Measurements from ENCODE around the gene MAP2. TPM values are rescaled to one million over a fixed set of nuclear protein-coding genes. Genes with fewer than 3 reads are reported as not detected.

MAP2 gene
- polyA plus RNA-seq, 1 donor (not counting 4 experiments of a cell fraction or from before 2014, with no cell fraction given) = 16.2 TPM

DNA sequence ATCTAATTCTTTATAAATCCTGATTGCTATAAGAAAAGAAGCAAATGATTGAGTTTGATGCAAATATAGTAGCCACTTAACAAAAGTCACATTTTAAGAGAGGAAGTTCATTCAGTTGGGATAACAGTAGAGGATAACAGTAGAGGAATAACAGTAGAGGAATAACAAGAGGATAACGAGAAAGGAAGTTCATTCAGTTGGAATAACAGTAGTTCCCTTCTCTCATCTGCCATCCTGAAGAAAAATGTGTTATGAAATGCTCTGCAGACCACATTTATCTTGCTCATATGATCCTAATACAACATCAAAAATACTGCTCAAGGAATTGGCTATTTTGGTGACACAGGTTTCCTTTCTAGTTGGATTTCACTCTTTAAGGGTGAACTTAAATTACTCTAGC is 242.4 kb downstream of the MAP2 start:
- no peak for FAIRE-seq
- H3K9ac ChIP-seq (ENCODE audit: control insufficient read depth, extremely low read depth, insufficient read depth, low read length) = no peak overlapping the region
- no peak overlapping the region for H3K4me3 ChIP-seq (ENCODE audit: control insufficient read depth in 2 of 3, extremely low read depth in 1 of 3, insufficient read depth in 2 of 3, low read depth in 1 of 3, low read length in 3 of 3)
- no peaks in the 10 kb centered on the region for H3K27me3 ChIP-seq (ENCODE audit: control insufficient read depth, extremely low read depth, insufficient read depth, low read length)
- H3K9me3 ChIP-seq (ENCODE audit: control insufficient read depth, low read depth, low read length) = no peaks in the 10 kb centered on the region
- H3K9me1 ChIP-seq (ENCODE audit: control insufficient read depth, extremely low read depth, insufficient read depth, low read length) = no peaks in the 10 kb centered on the region
- no peaks in the 10 kb centered on the region for H4K20me1 ChIP-seq (ENCODE audit: control insufficient read depth, extremely low read depth, insufficient read depth, low read length)
- H3K79me2 ChIP-seq (ENCODE audit: control insufficient read depth, insufficient read depth, low read length) = no peaks in the 10 kb centered on the region
- TF ChIP-seq, protein P1, sequence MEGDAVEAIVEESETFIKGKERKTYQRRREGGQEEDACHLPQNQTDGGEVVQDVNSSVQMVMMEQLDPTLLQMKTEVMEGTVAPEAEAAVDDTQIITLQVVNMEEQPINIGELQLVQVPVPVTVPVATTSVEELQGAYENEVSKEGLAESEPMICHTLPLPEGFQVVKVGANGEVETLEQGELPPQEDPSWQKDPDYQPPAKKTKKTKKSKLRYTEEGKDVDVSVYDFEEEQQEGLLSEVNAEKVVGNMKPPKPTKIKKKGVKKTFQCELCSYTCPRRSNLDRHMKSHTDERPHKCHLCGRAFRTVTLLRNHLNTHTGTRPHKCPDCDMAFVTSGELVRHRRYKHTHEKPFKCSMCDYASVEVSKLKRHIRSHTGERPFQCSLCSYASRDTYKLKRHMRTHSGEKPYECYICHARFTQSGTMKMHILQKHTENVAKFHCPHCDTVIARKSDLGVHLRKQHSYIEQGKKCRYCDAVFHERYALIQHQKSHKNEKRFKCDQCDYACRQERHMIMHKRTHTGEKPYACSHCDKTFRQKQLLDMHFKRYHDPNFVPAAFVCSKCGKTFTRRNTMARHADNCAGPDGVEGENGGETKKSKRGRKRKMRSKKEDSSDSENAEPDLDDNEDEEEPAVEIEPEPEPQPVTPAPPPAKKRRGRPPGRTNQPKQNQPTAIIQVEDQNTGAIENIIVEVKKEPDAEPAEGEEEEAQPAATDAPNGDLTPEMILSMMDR (optimal IDR thresholded peaks at IDR 0.05 in 1 of 3, IDR thresholded peaks at IDR 0.05 in 1 of 3, conservative IDR thresholded peaks at IDR 0.05 in 1 of 3; ENCODE audit: extremely low read depth in 1 of 3, insufficient read depth in 2 of 3, low read length in 3 of 3) = no peak
- no peak for TF ChIP-seq EZH2 (IDR thresholded peaks at IDR 0.05; ENCODE audit: low read length)
- H3K27ac ChIP-seq (ENCODE audit: control insufficient read depth, insufficient read depth, low read length) = no peak overlapping the region
- H3K36me3 ChIP-seq (ENCODE audit: control insufficient read depth in 2 of 2, extremely low read depth in 1 of 2, insufficient read depth in 2 of 2, low read length in 2 of 2) = no peaks in the 10 kb centered on the region
- no peak overlapping the region for H3K4me2 ChIP-seq (ENCODE audit: control insufficient read depth, extremely low read depth, insufficient read depth, low read depth, low read length)
- DNase-seq (ENCODE audit: low read depth, low spot score) = no peak
- H3K4me1 ChIP-seq (ENCODE audit: control insufficient read depth, extremely low read depth, insufficient read depth, low read length) = no peaks in the 10 kb centered on the region
- dilution Hi-C loops (cut with MboI; ENCODE audit: extremely low pct_ligation_motif_present, low sequenced_read_pairs) = no loop called here
- H2AFZ ChIP-seq (ENCODE audit: control insufficient read depth, low read length) = no peak overlapping the region

DNA sequence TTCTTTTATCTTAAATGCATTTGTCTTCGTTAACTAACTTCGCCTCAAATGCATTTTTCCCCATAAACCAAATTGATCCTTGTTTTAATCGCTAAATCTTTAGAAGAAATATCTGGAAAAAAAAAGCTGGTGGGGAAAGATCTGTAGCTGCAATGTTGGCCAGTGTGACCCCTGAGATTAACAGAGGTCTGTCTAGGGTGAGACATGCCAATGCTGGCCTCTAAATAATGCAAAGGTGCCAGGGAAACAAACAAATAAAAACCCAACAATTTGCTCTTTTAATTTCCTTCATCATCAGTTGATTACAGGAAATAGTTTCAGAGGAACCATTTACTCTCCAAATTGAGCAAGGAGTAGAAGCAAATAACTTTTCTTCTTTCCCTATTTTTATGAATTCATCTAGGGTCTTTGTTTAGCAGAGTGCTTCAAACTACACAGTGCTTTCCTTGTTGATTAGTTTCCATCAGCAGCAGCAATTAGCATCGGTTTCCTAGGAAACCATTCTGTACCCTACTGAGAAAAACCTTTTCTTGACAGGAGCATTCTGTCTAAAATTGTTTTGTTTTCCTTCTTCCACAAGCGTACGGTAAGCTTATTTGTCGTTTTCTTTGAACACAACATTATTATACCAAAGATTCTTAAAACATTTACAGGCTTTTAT is 247.3 kb downstream of the MAP2 start:
- no peaks in the 10 kb centered on the region for H3K27me3 ChIP-seq (ENCODE audit: control insufficient read depth, extremely low read depth, insufficient read depth, low read length)
- no peak overlapping the region for H3K9ac ChIP-seq (ENCODE audit: control insufficient read depth, extremely low read depth, insufficient read depth, low read length)
- no peaks in the 10 kb centered on the region for H3K36me3 ChIP-seq (ENCODE audit: control insufficient read depth in 2 of 2, extremely low read depth in 1 of 2, insufficient read depth in 2 of 2, low read length in 2 of 2)
- no peaks in the 10 kb centered on the region for H3K79me2 ChIP-seq (ENCODE audit: control insufficient read depth, insufficient read depth, low read length)
- DNase-seq (ENCODE audit: low read depth, low spot score) (no peak), FAIRE-seq (no peak)
- H3K9me1 ChIP-seq (ENCODE audit: control insufficient read depth, extremely low read depth, insufficient read depth, low read length) = no peaks in the 10 kb centered on the region
- no peaks in the 10 kb centered on the region for H3K9me3 ChIP-seq (ENCODE audit: control insufficient read depth, low read depth, low read length)
- TF ChIP-seq, protein P1 (optimal IDR thresholded peaks at IDR 0.05 in 1 of 3, IDR thresholded peaks at IDR 0.05 in 1 of 3, conservative IDR thresholded peaks at IDR 0.05 in 1 of 3; ENCODE audit: extremely low read depth in 1 of 3, insufficient read depth in 2 of 3, low read length in 3 of 3) = no peak
- TF ChIP-seq EZH2 (IDR thresholded peaks at IDR 0.05; ENCODE audit: low read length) = no peak
- H4K20me1 ChIP-seq (ENCODE audit: control insufficient read depth, extremely low read depth, insufficient read depth, low read length) = no peaks in the 10 kb centered on the region
- no peak overlapping the region for H3K4me2 ChIP-seq (ENCODE audit: control insufficient read depth, extremely low read depth, insufficient read depth, low read depth, low read length)
- dilution Hi-C loops (cut with MboI; ENCODE audit: extremely low pct_ligation_motif_present, low sequenced_read_pairs) = no loop called here
- no peak overlapping the region for H2AFZ ChIP-seq (ENCODE audit: control insufficient read depth, low read length)
- no peak overlapping the region for H3K27ac ChIP-seq (ENCODE audit: control insufficient read depth, insufficient read depth, low read length)
- H3K4me3 ChIP-seq (ENCODE audit: control insufficient read depth in 2 of 3, extremely low read depth in 1 of 3, insufficient read depth in 2 of 3, low read depth in 1 of 3, low read length in 3 of 3) = no peak overlapping the region
- H3K4me1 ChIP-seq (ENCODE audit: control insufficient read depth, extremely low read depth, insufficient read depth, low read length) = no peaks in the 10 kb centered on the region
